ENCODE measurements around the gene FEZ2. TPM values are rescaled to one million over a fixed set of nuclear protein-coding genes. Genes with fewer than 3 reads are reported as not detected.

Gene FEZ2
- total RNA-seq, 1 experiment from 2014 or later = 14.8 TPM

GRCh38 chr2:36562973-36563532 lies 34.9 kb downstream of the FEZ2 start:
- DNase-seq (ENCODE audit: low read depth, low spot score) = no peak
- intact Hi-C loops (cut with micrococcal nuclease) = loop anchor here (10.0 kb wide), 1 partner anchor 208 kb away; the partner anchor contains the start of gene CRIM1
- POLR2A ChIA-PET = no interaction called here
- H3K9me3 ChIP-seq (ENCODE audit: control insufficient read depth in 1 of 2, insufficient read depth in 1 of 2, low read depth in 1 of 2, low read length in 2 of 2) = no peaks in the 10 kb centered on the region
- no TSS peak for BruUV-seq (replicated peaks)
- H3K4me3 ChIP-seq (replicated peaks in 1 of 2; ENCODE audit: low read depth in 1 of 2, low read length in 2 of 2) = no peak overlapping the region
- H3K4me1 ChIP-seq (ENCODE audit: control insufficient read depth in 1 of 2, insufficient read depth in 2 of 2, low read length in 2 of 2) = peaks cover 43 to 78% of the 10 kb centered on the region in 2 experiments
- peak; percentile 31; the same call in 1 of the 2 replicates for ATAC-seq
- H3K27me3 ChIP-seq (ENCODE audit: insufficient read depth, low read length) = no peaks in the 10 kb centered on the region
- H3K9me2 ChIP-seq (ENCODE audit: insufficient read depth) = no peaks in the 10 kb centered on the region
- H3K79me2 ChIP-seq (ENCODE audit: insufficient read depth, low read length) = peaks cover 22% of the 10 kb centered on the region
- H2AFZ ChIP-seq (ENCODE audit: low read depth, low read length, poor library complexity, severe bottlenecking) = no peak overlapping the region
- peak; percentile 57; the same call in 1 of the 2 replicates for TF ChIP-seq CEBPB (IDR thresholded peaks at IDR 0.05; ENCODE audit: low read depth)
- TF ChIP-seq EGR1 (IDR thresholded peaks at IDR 0.05; ENCODE audit: low read depth) = no peak
- CTCF ChIA-PET = no interaction called here
- no peaks in the 10 kb centered on the region; a peak in 1 of 4 replicates for H3K36me3 ChIP-seq (ENCODE audit: control insufficient read depth in 1 of 2, insufficient read depth in 2 of 2, low read length in 2 of 2)
- no peaks in the 10 kb centered on the region for H4K20me1 ChIP-seq (ENCODE audit: insufficient read depth)
- RAD21 ChIA-PET (ENCODE audit: low non-redundant PET in 1 of 2, low total read pairs in 2 of 2, uncharacterized antibody in 2 of 2, unreplicated experiment in 2 of 2) = no interaction called here
- peak overlapping the region; percentile 79; the same call in 1 of the 2 replicates for H3K27ac ChIP-seq (ENCODE audit: low read depth, low read length)
- H3K9ac ChIP-seq (ENCODE audit: low read length) = peak overlapping the region; percentile 58
- H3K4me2 ChIP-seq (ENCODE audit: low read length) = peak overlapping the region; percentile 81

- ATAC-seq (peak; percentile 39; the same call in 1 of the 2 replicates), DNase-seq (ENCODE audit: low read depth, low spot score) (no peak)
- no peaks in the 10 kb centered on the region for H3K9me3 ChIP-seq (ENCODE audit: control insufficient read depth in 1 of 2, insufficient read depth in 1 of 2, low read depth in 1 of 2, low read length in 2 of 2)
- no TSS peak for BruUV-seq (replicated peaks)
- H2AFZ ChIP-seq (ENCODE audit: low read depth, low read length, poor library complexity, severe bottlenecking) = no peak overlapping the region
- ChIA-PET CTCF (no interaction called here), RAD21 (ENCODE audit: low non-redundant PET in 1 of 2, low total read pairs in 2 of 2, uncharacterized antibody in 2 of 2, unreplicated experiment in 2 of 2) (no interaction called here), POLR2A (no interaction called here)
- H3K4me2 ChIP-seq (ENCODE audit: low read length) = peak overlapping the region; percentile 81
- no peaks in the 10 kb centered on the region for H3K27me3 ChIP-seq (ENCODE audit: insufficient read depth, low read length)
- intact Hi-C loops (cut with micrococcal nuclease) = loop anchor here (10.0 kb wide), 1 partner anchor 207 kb away; the partner anchor contains the start of gene CRIM1
- H3K9me2 ChIP-seq (ENCODE audit: insufficient read depth) = no peaks in the 10 kb centered on the region
- TF ChIP-seq ZNF274 (IDR thresholded peaks at IDR 0.05; ENCODE audit: low read depth, low read length) (no peak), JUND (IDR thresholded peaks at IDR 0.05) (no peak), POLR2A (IDR thresholded peaks at IDR 0.05; ENCODE audit: borderline replicate concordance, extremely low read depth, insufficient read depth, insufficient read length) (no peak), CTCF (IDR thresholded peaks at IDR 0.05 in 2 of 3, conservative IDR thresholded peaks at IDR 0.05 in 1 of 3; ENCODE audit: borderline replicate concordance in 1 of 3, insufficient read depth in 1 of 3, low read depth in 2 of 3, low read length in 2 of 3) (no peak), EZH2phosphoT487 (IDR thresholded peaks at IDR 0.05; ENCODE audit: borderline replicate concordance) (no peak), TCF7L2 (IDR thresholded peaks at IDR 0.05; ENCODE audit: borderline replicate concordance, extremely low read depth, insufficient read depth, insufficient read length) (no peak), MAX (IDR thresholded peaks at IDR 0.05) (no peak), YY1 (IDR thresholded peaks at IDR 0.05; ENCODE audit: extremely low read depth, insufficient replicate concordance, low read depth, low read length) (no peak), ZFX (IDR thresholded peaks at IDR 0.05) (no peak), POLR2AphosphoS5 (IDR thresholded peaks at IDR 0.05; ENCODE audit: low read depth, low read length) (no peak), ATF3 (IDR thresholded peaks at IDR 0.05) (no peak), CEBPB (IDR thresholded peaks at IDR 0.05; ENCODE audit: low read depth) (no peak)
- no peaks in the 10 kb centered on the region for H4K20me1 ChIP-seq (ENCODE audit: insufficient read depth)
- peak overlapping the region in 1 of 2 experiments; percentile 47; a peak in 3 of 4 replicates for H3K4me3 ChIP-seq (replicated peaks in 1 of 2; ENCODE audit: low read depth in 1 of 2, low read length in 2 of 2)
- H3K27ac ChIP-seq (ENCODE audit: low read depth, low read length) = peak overlapping the region; percentile 79; the same call in 1 of the 2 replicates
- H3K4me1 ChIP-seq (ENCODE audit: control insufficient read depth in 1 of 2, insufficient read depth in 2 of 2, low read length in 2 of 2) = peaks cover 39 to 72% of the 10 kb centered on the region in 2 experiments
- H3K36me3 ChIP-seq (ENCODE audit: control insufficient read depth in 1 of 2, insufficient read depth in 2 of 2, low read length in 2 of 2) = no peaks in the 10 kb centered on the region; a peak in 1 of 4 replicates
- peaks cover 19% of the 10 kb centered on the region for H3K79me2 ChIP-seq (ENCODE audit: insufficient read depth, low read length)
- H3K9ac ChIP-seq (ENCODE audit: low read length) = peak overlapping the region; percentile 58
These were observed 35.7 kb downstream of the FEZ2 start for GRCh38 chr2:36562240-36562639.
